ENCODE results near the gene PPP1R16B. TPM values are rescaled to one million over a fixed set of nuclear protein-coding genes. Genes with fewer than 3 reads are reported as not detected.

Gene PPP1R16B
- total and polyA plus RNA-seq, 9 donors, result 0.92 to 56.4 (median 2.9) TPM

GRCh38 chr20:38833154-38833856 is 27.8 kb downstream of the PPP1R16B start:
- no peak overlapping the region for H3K4me3 ChIP-seq
- H3K4me1 ChIP-seq (ENCODE audit: insufficient read depth), result no peaks in the 10 kb centered on the region
- 74 to 82% (median 77%) methylated on average over 5 of the region's 5 CpGs for WGBS, 3 donors
- no peak for DNase-seq
- intact Hi-C loops (cut with DNase I), result no loop called here
- H3K27ac ChIP-seq, result no peak overlapping the region
- no peak for TF ChIP-seq POLR2A (IDR thresholded peaks at IDR 0.05)
- TF ChIP-seq CTCF (IDR thresholded peaks at IDR 0.05), result no peak
- no peak for TF ChIP-seq EP300 (IDR thresholded peaks at IDR 0.05)
- H3K36me3 ChIP-seq, result no peaks in the 10 kb centered on the region
- H3K27me3 ChIP-seq, result no peaks in the 10 kb centered on the region
- H3K9me3 ChIP-seq, result no peaks in the 10 kb centered on the region

GRCh38 chr20:38833857-38834164 is 28.3 kb downstream of the PPP1R16B start:
- 78 to 79% (median 78%) methylated on average over 4 of the region's 4 CpGs for WGBS, 3 donors
- intact Hi-C loops (cut with DNase I), result no loop called here

GRCh38 chr20:38834868-38835267 is 29.4 kb downstream of the PPP1R16B start:
- intact Hi-C loops (cut with DNase I), result no loop called here

More at GRCh38 chr20:38833857-38834164, 28.3 kb downstream of the PPP1R16B start:
- no peak for DNase-seq
- no peaks in the 10 kb centered on the region for H3K36me3 ChIP-seq
- H3K4me1 ChIP-seq (ENCODE audit: insufficient read depth), result no peaks in the 10 kb centered on the region
- no peaks in the 10 kb centered on the region for H3K9me3 ChIP-seq
- no peaks in the 10 kb centered on the region for H3K27me3 ChIP-seq
- H3K4me3 ChIP-seq, result no peak overlapping the region
- H3K27ac ChIP-seq, result no peak overlapping the region
- TF ChIP-seq EP300 (IDR thresholded peaks at IDR 0.05) (no peak), POLR2A (IDR thresholded peaks at IDR 0.05) (no peak), CTCF (IDR thresholded peaks at IDR 0.05) (no peak)

GRCh38 chr20:38835792-38836191 is 30.3 kb downstream of the PPP1R16B start:
- TF ChIP-seq POLR2A (IDR thresholded peaks at IDR 0.05) (no peak), EP300 (IDR thresholded peaks at IDR 0.05) (no peak), CTCF (IDR thresholded peaks at IDR 0.05) (no peak)
- Histone ChIP-seq H3K9me3 (no peaks in the 10 kb centered on the region), H3K27ac (no peak overlapping the region), H3K27me3 (no peaks in the 10 kb centered on the region), H3K4me1 (ENCODE audit: insufficient read depth) (no peaks in the 10 kb centered on the region), H3K36me3 (no peaks in the 10 kb centered on the region), H3K4me3 (no peak overlapping the region)
- DNase-seq, result no peak
- intact Hi-C loops (cut with DNase I), result no loop called here
- 87 to 92% (median 89%) methylated on average over 25 to 28 of the region's 28 CpGs for WGBS, 3 donors

More at GRCh38 chr20:38834868-38835267, 29.4 kb downstream of the PPP1R16B start:
- H3K27me3 ChIP-seq, result no peaks in the 10 kb centered on the region
- no peaks in the 10 kb centered on the region for H3K4me1 ChIP-seq (ENCODE audit: insufficient read depth)
- no peak overlapping the region for H3K27ac ChIP-seq
- H3K36me3 ChIP-seq, result no peaks in the 10 kb centered on the region
- no peak overlapping the region for H3K4me3 ChIP-seq
- DNase-seq, result no peak
- TF ChIP-seq POLR2A (IDR thresholded peaks at IDR 0.05), result no peak
- no peak for TF ChIP-seq EP300 (IDR thresholded peaks at IDR 0.05)
- TF ChIP-seq CTCF (IDR thresholded peaks at IDR 0.05), result no peak
- no peaks in the 10 kb centered on the region for H3K9me3 ChIP-seq

All from ovary (tissue), 9 donors.